HEK293 (cell line): Measurements from ENCODE around the gene PALB2.

Source experiments
- CTCF ChIA-PET: fragments of 350-600 bp; formaldehyde crosslinking; extraction: SDS; loops from one replicate; lab custom pipeline; 2021; ENCODE audit warnings: antibody characterized with exemption; lab: Yijun Ruan, JAX
- POLR2A ChIA-PET: fragments of 300-600 bp; formaldehyde crosslinking; extraction: SDS; loops from one replicate; lab custom pipeline; 2020; ENCODE audit warnings: antibody characterized with exemption, inconsistent platforms; lab: Yijun Ruan, JAX
- H3K27ac ChIP-seq: fragments of 200-500 bp; sonication (Bioruptor generic); 2 replicates; pipeline ENCODE4 v1.5.1; 2014; ENCODE audit warnings: low read depth, low read length, control low read depth, inconsistent platforms; ENCODE audit errors: extremely low read depth
- H3K36me3 ChIP-seq, 2 experiments: fragments of 200-500 bp in 1 of 2; sonication (Bioruptor generic) in 1 of 2; 1 replicate in 1 of 2; 2 replicates in 1 of 2; pipeline ENCODE4 v1.5.1; 2014 to 2017; ENCODE audit warnings: inconsistent platforms in 2 of 2, low read length in 2 of 2; ENCODE audit not compliant: control insufficient read depth in 2 of 2, insufficient read depth in 1 of 2
- H3K4me1 ChIP-seq: fragments of 200-500 bp; sonication (Bioruptor generic); 2 replicates; pipeline ENCODE4 v1.5.1; 2014; ENCODE audit warnings: mild to moderate bottlenecking, low read length, inconsistent platforms; ENCODE audit not compliant: control insufficient read depth, insufficient read depth
- H3K4me3 ChIP-seq: 2 replicates; pipeline ENCODE4 v1.5.1; 2011; ENCODE audit warnings: low read depth, mild to moderate bottlenecking, control low read depth, low read length, moderate library complexity
- H3K9me3 ChIP-seq: fragments of 200-500 bp; sonication (Bioruptor generic); 2 replicates; pipeline ENCODE4 v1.5.1; 2014; ENCODE audit warnings: low read depth, low read length, inconsistent platforms; ENCODE audit not compliant: control insufficient read depth, insufficient read depth
- CTCF ChIP-seq: fragments of 450-650 bp; formaldehyde crosslinking; IDR thresholded peaks from 2 replicates; pipeline ENCODE4 v1.5.1; 2016; ENCODE audit warnings: missing biosample characterization, missing genetic modification characterization
- EGR2 ChIP-seq: fragments of 450-650 bp; formaldehyde crosslinking; IDR thresholded peaks from 2 replicates; pipeline ENCODE4 v1.5.1; 2016; ENCODE audit warnings: low read depth, missing biosample characterization, missing genetic modification characterization
- PRDM10 ChIP-seq: fragments of 450-650 bp; formaldehyde crosslinking; IDR thresholded peaks from 2 replicates; pipeline ENCODE4 v1.5.1; 2016; ENCODE audit warnings: missing biosample characterization, missing genetic modification characterization
- PRDM6 ChIP-seq: fragments of 450-650 bp; formaldehyde crosslinking; IDR thresholded peaks from 2 replicates; pipeline ENCODE4 v1.5.1; 2017; ENCODE audit warnings: missing biosample characterization, missing genetic modification characterization
- SCRT1 ChIP-seq: fragments of 450-650 bp; formaldehyde crosslinking; IDR thresholded peaks from 2 replicates; pipeline ENCODE4 v1.5.1; 2016; ENCODE audit warnings: missing biosample characterization, missing genetic modification characterization, borderline replicate concordance
- ZBTB17 ChIP-seq: fragments of 450-650 bp; formaldehyde crosslinking; IDR thresholded peaks from 2 replicates; pipeline ENCODE4 v1.5.1; 2016; ENCODE audit warnings: missing biosample characterization, missing genetic modification characterization
- ZBTB48 ChIP-seq: fragments of 450-650 bp; formaldehyde crosslinking; IDR thresholded peaks from 2 replicates; pipeline ENCODE4 v1.5.1; 2016; ENCODE audit warnings: missing biosample characterization, missing genetic modification characterization
- ZBTB6 ChIP-seq: fragments of 450-650 bp; formaldehyde crosslinking; IDR thresholded peaks from 2 replicates; pipeline ENCODE4 v1.5.1; 2017; ENCODE audit warnings: missing biosample characterization, missing genetic modification characterization
- ZNF121 ChIP-seq: fragments of 450-650 bp; formaldehyde crosslinking; IDR thresholded peaks from 2 replicates; pipeline ENCODE4 v1.5.1; 2016; ENCODE audit warnings: missing biosample characterization, missing genetic modification characterization
- ZNF140 ChIP-seq: fragments of 450-650 bp; formaldehyde crosslinking; IDR thresholded peaks from 2 replicates; pipeline ENCODE4 v1.5.1; 2016; ENCODE audit warnings: missing biosample characterization, missing genetic modification characterization
- ZNF155 ChIP-seq: fragments of 450-650 bp; formaldehyde crosslinking; IDR thresholded peaks from 2 replicates; pipeline ENCODE4 v1.5.1; 2016; ENCODE audit warnings: missing biosample characterization, missing genetic modification characterization
- ZNF169 ChIP-seq: fragments of 450-650 bp; formaldehyde crosslinking; IDR thresholded peaks from 2 replicates; pipeline ENCODE4 v1.5.1; 2016; ENCODE audit warnings: missing biosample characterization, missing genetic modification characterization
- ZNF211 ChIP-seq: fragments of 450-650 bp; formaldehyde crosslinking; IDR thresholded peaks from 2 replicates; pipeline ENCODE4 v1.5.1; 2016; ENCODE audit warnings: low read depth, missing biosample characterization, missing genetic modification characterization
- ZNF248 ChIP-seq: fragments of 450-650 bp; formaldehyde crosslinking; IDR thresholded peaks from 2 replicates; pipeline ENCODE4 v1.5.1; 2017; ENCODE audit warnings: missing biosample characterization, missing genetic modification characterization
- ZNF26 ChIP-seq: fragments of 450-650 bp; formaldehyde crosslinking; IDR thresholded peaks from 2 replicates; pipeline ENCODE4 v1.5.1; 2016; ENCODE audit warnings: missing biosample characterization, missing genetic modification characterization
- ZNF335 ChIP-seq: fragments of 450-650 bp; formaldehyde crosslinking; conservative IDR thresholded peaks from 2 replicates; pipeline ENCODE4 v1.5.1; 2016; ENCODE audit warnings: missing biosample characterization, missing genetic modification characterization
- ZNF521 ChIP-seq: fragments of 450-650 bp; formaldehyde crosslinking; IDR thresholded peaks from 2 replicates; pipeline ENCODE4 v1.5.1; 2017; ENCODE audit warnings: missing biosample characterization, mild to moderate bottlenecking, missing genetic modification characterization
- ZNF530 ChIP-seq: fragments of 450-650 bp; formaldehyde crosslinking; IDR thresholded peaks from 2 replicates; pipeline ENCODE4 v1.5.1; 2016; ENCODE audit warnings: low read depth, missing biosample characterization, missing genetic modification characterization
- ZNF544 ChIP-seq: fragments of 450-650 bp; formaldehyde crosslinking; IDR thresholded peaks from 2 replicates; pipeline ENCODE4 v1.5.0; 2017; ENCODE audit warnings: missing biosample characterization, missing genetic modification characterization
- ZNF558 ChIP-seq: fragments of 450-650 bp; formaldehyde crosslinking; IDR thresholded peaks from 2 replicates; pipeline ENCODE4 v1.5.1; 2016; ENCODE audit warnings: missing biosample characterization, missing genetic modification characterization
- ZNF561 ChIP-seq: fragments of 450-650 bp; IDR thresholded peaks from 2 replicates; pipeline ENCODE4 v1.5.1; 2018; ENCODE audit warnings: missing biosample characterization, missing genetic modification characterization, borderline replicate concordance
- ZNF596 ChIP-seq: fragments of 450-650 bp; IDR thresholded peaks from 2 replicates; pipeline ENCODE4 v1.5.0; 2018; ENCODE audit warnings: missing biosample characterization, mild to moderate bottlenecking, missing genetic modification characterization, moderate library complexity
- ZNF623 ChIP-seq: fragments of 450-650 bp; formaldehyde crosslinking; IDR thresholded peaks from 2 replicates; pipeline ENCODE4 v1.5.1; 2016; ENCODE audit warnings: missing biosample characterization, missing genetic modification characterization
- ZNF629 ChIP-seq: fragments of 450-650 bp; formaldehyde crosslinking; IDR thresholded peaks from 2 replicates; pipeline ENCODE4 v1.5.1; 2017; ENCODE audit warnings: missing biosample characterization, missing genetic modification characterization
- ZNF791 ChIP-seq: fragments of 450-650 bp; formaldehyde crosslinking; IDR thresholded peaks from 2 replicates; pipeline ENCODE4 v1.5.1; 2016; ENCODE audit warnings: missing biosample characterization, missing genetic modification characterization
- ZNF837 ChIP-seq: fragments of 450-650 bp; formaldehyde crosslinking; IDR thresholded peaks from 2 replicates; pipeline ENCODE4 v1.5.1; 2016; ENCODE audit warnings: missing biosample characterization, missing genetic modification characterization
- ZSCAN30 ChIP-seq: fragments of 450-650 bp; IDR thresholded peaks from 2 replicates; pipeline ENCODE4 v1.5.1; 2018; ENCODE audit warnings: missing biosample characterization, mild to moderate bottlenecking, missing genetic modification characterization, moderate library complexity

The PALB2 gene

GRCh38 chr16:23572394-23572793 is 68.7 kb downstream of the PALB2 start:
- Histone ChIP-seq H3K4me1 (no peaks in the 10 kb centered on the region), H3K27ac (no peak overlapping the region), H3K4me3 (no peak overlapping the region), H3K36me3 (peaks cover 28 to 89% of the 10 kb centered on the region in 2 experiments), H3K9me3 (no peaks in the 10 kb centered on the region)
- CTCF ChIA-PET, result interaction anchor here (0.9 kb wide), 1 partner anchor 15 kb away, joined by 3 read pairs; the partner anchor contains the start of genes EARS2 and UBFD1
- TF ChIP-seq PRDM6 (no peak), ZNF530 (tag by site-specific recombination) (no peak), ZBTB48 (tag by site-specific recombination) (no peak), EGR2 (tag by site-specific recombination) (no peak), ZNF623 (no peak), ZNF558 (tag by site-specific recombination) (no peak), ZNF791 (tag by site-specific recombination) (no peak), ZNF121 (tag by site-specific recombination) (no peak), ZNF544 (tag by site-specific recombination) (no peak), ZNF629 (tag by site-specific recombination) (no peak), ZNF140 (tag by site-specific recombination) (no peak), ZBTB6 (no peak)
- POLR2A ChIA-PET, result no interaction called here

GRCh38 chr16:23571895-23572294 is 69.2 kb downstream of the PALB2 start:
- TF ChIP-seq ZNF26 (tag by site-specific recombination), result no peak
- no peak for TF ChIP-seq SCRT1 (tag by site-specific recombination)
- no peak for TF ChIP-seq ZNF561 (tag by site-specific recombination)
- TF ChIP-seq ZNF140 (tag by site-specific recombination), result no peak
- TF ChIP-seq ZNF335 (tag by site-specific recombination), result no peak
- no peak for TF ChIP-seq ZNF211
- TF ChIP-seq ZNF791 (tag by site-specific recombination), result no peak
- no peak for TF ChIP-seq ZNF837 (tag by site-specific recombination)
- no peak for TF ChIP-seq ZBTB17 (tag by site-specific recombination)
- no peak for TF ChIP-seq CTCF
- no peak for TF ChIP-seq ZSCAN30 (tag by site-specific recombination)
- no peak for TF ChIP-seq ZNF596 (tag by site-specific recombination)
- TF ChIP-seq PRDM10 (tag by site-specific recombination), result no peak
- no peak for TF ChIP-seq ZNF521
- no peak for TF ChIP-seq ZNF248
- no peak for TF ChIP-seq ZNF155 (tag by site-specific recombination)
- TF ChIP-seq ZNF169, result no peak
- H3K4me3 ChIP-seq, result no peak overlapping the region
- ChIA-PET POLR2A (interaction anchor here (0.6 to 1.3 kb wide), 2 partner anchors 14 to 19 kb away, joined by 4 to 5 read pairs; partner anchors contain the start of genes EARS2 and UBFD1), CTCF (no interaction called here)
- H3K9me3 ChIP-seq, result no peaks in the 10 kb centered on the region
- no peak overlapping the region for H3K27ac ChIP-seq
- H3K4me1 ChIP-seq, result no peaks in the 10 kb centered on the region
- H3K36me3 ChIP-seq, result peaks cover 28 to 93% of the 10 kb centered on the region in 2 experiments
